HepG2 (cell line): Measurements from ENCODE around the gene C5AR1. TPM values are rescaled to one million over a fixed set of nuclear protein-coding genes. Genes with fewer than 3 reads are reported as not detected.

Experiments
- ARNT ChIP-seq: fragments of 450-650 bp; IDR thresholded peaks from 2 replicates; pipeline ENCODE4 v1.6.1; 2017
- ATF1 ChIP-seq: IDR thresholded peaks from 2 replicates; pipeline ENCODE4 v1.6.1; 2016; ENCODE audit warnings: mild to moderate bottlenecking, control low read depth
- BORCS8-MEF2B ChIP-seq: sonication (generic); formaldehyde crosslinking; IDR thresholded peaks from 2 replicates; pipeline ENCODE4 v1.8.0; 2022; ENCODE audit warnings: mild to moderate bottlenecking, missing genetic modification reagents
- DMAP1 ChIP-seq: IDR thresholded peaks from 2 replicates; pipeline ENCODE4 v1.6.1; 2016
- EZH2 ChIP-seq: conservative IDR thresholded peaks from 2 replicates; pipeline ENCODE4 v1.6.1; 2012; ENCODE audit warnings: mild to moderate bottlenecking, low read depth, low read length, moderate library complexity
- HDAC6 ChIP-seq: fragments of 200-600 bp; sonication (generic); IDR thresholded peaks from 2 replicates; pipeline ENCODE4 v1.7.0; 2017; ENCODE audit warnings: mild to moderate bottlenecking, antibody characterized with exemption, low read length, low read depth
- HMG20B ChIP-seq: conservative IDR thresholded peaks from 2 replicates; pipeline ENCODE4 v1.6.1; 2016; ENCODE audit warnings: missing genetic modification reagents, missing compliant biosample characterization
- MLXIP ChIP-seq: sonication (generic); formaldehyde crosslinking; IDR thresholded peaks from 2 replicates; pipeline ENCODE4 v1.9.0; 2021; ENCODE audit warnings: missing genetic modification reagents, borderline replicate concordance
- RERE ChIP-seq: IDR thresholded peaks from 2 replicates; pipeline ENCODE4 v1.6.1; 2016; ENCODE audit warnings: low read depth, missing genetic modification reagents, missing compliant biosample characterization
- TARDBP ChIP-seq: sonication (generic); formaldehyde crosslinking; IDR thresholded peaks from 2 replicates; pipeline ENCODE4 v1.8.0; 2022; ENCODE audit warnings: mild to moderate bottlenecking, missing genetic modification reagents
- THYN1 ChIP-seq: sonication (generic); formaldehyde crosslinking; IDR thresholded peaks from 2 replicates; pipeline ENCODE4 v1.8.1; 2023; ENCODE audit warnings: low read depth, mild to moderate bottlenecking, moderate library complexity, missing genetic modification reagents, borderline replicate concordance
- ZMAT3 ChIP-seq: sonication (generic); formaldehyde crosslinking; conservative IDR thresholded peaks from 2 replicates; pipeline ENCODE4 v1.7.0; 2021; ENCODE audit warnings: missing genetic modification reagents
- ZNF280D ChIP-seq: sonication (generic); formaldehyde crosslinking; IDR thresholded peaks from 2 replicates; pipeline ENCODE4 v1.5.1; 2020; ENCODE audit warnings: mild to moderate bottlenecking, missing genetic modification reagents
- ZNF512 ChIP-seq: sonication (generic); formaldehyde crosslinking; IDR thresholded peaks from 2 replicates; pipeline ENCODE4 v1.4.0; 2020; ENCODE audit warnings: mild to moderate bottlenecking, missing genetic modification reagents
- ZNF782 ChIP-seq: sonication (generic); formaldehyde crosslinking; IDR thresholded peaks from 2 replicates; pipeline ENCODE4 v1.4.0; 2020; ENCODE audit warnings: missing genetic modification reagents, mild to moderate bottlenecking, borderline replicate concordance
- polyA plus RNA-seq, 8 experiments: library from polyadenylated mRNA; depleted of rRNA in 3 of 8; stranded (reverse) in 7 of 8; unstranded in 1 of 8; fragments of >200 nt; fragmentation: Illumina TruSeq in 4 of 8; extraction: Trizol in 4 of 8; gene quantifications; 2 replicates each; pipeline versions ENCODE4 v1.2.1 to v1.2.3, GENCODE V29; 2011 to 2016; ENCODE audit warnings: low read depth in 4 of 8, missing spikeins in 1 of 8, mixed read lengths in 1 of 8; ENCODE audit not compliant: insufficient read depth in 1 of 8
- total RNA-seq, 5 experiments: library from RNA; depleted of rRNA; stranded (reverse); fragments of >200 nt; fragmentation: Illumina TruSeq; extraction: Trizol; gene quantifications; 2 replicates each; pipeline ENCODE4 v1.2.3, GENCODE V29; 2016; ENCODE audit warnings: low read depth in 1 of 5

C5AR1 gene
- total and polyA plus RNA-seq, 2 of the 13 experiments (the other 11 are each of a cell fraction or from before 2014, with no cell fraction given) = 0.07 to 1.6 TPM

- TF ChIP-seq EZH2 = no peak
- TF ChIP-seq ARNT = no peak
- TF ChIP-seq ZMAT3 = peak; percentile 38; the same call in 1 of the 2 replicates
- TF ChIP-seq ZNF280D = no peak
- TF ChIP-seq ZNF782 = 0 out of 2 replicates have a peak, but pooled peaks have one; percentile 71
- no peak for TF ChIP-seq MLXIP (CRISPR knock-in tag)
- TF ChIP-seq ATF1 (CRISPR knock-in tag) = no peak
- no peak for TF ChIP-seq THYN1 (CRISPR knock-in tag)
- no peak for TF ChIP-seq RERE (CRISPR knock-in tag)
- TF ChIP-seq HDAC6 = no peak
- TF ChIP-seq TARDBP (CRISPR knock-in tag) = peak; percentile 65
- TF ChIP-seq DMAP1 (CRISPR knock-in tag) = peak; percentile 30; the same call in 1 of the 2 replicates
- peak; percentile 64; the same call in 1 of the 2 replicates for TF ChIP-seq ZNF512 (CRISPR knock-in tag)
- no peak for TF ChIP-seq HMG20B
- peak; percentile 82 for TF ChIP-seq BORCS8-MEF2B
Observed at GRCh38 chr19:47348819-47349795, 39.4 kb downstream of the C5AR1 start, which contains the start of gene DHX34 (continued).
